NB4 (cell line): ENCODE data around the gene GNB2.

Experiments
- CTCF ChIP-seq: IDR thresholded peaks from one replicate; pipeline ENCODE4 v1.5.1; 2012; ENCODE audit warnings: low read depth, low read length
- POLR2A ChIP-seq: IDR thresholded peaks from 2 replicates; pipeline ENCODE4 v1.6.1; 2011; ENCODE audit warnings: mild to moderate bottlenecking; ENCODE audit not compliant: insufficient read length; ENCODE audit errors: extremely low read depth

GRCh38 chr7:100673942-100674410, 436 bp downstream of the GNB2 start:
- TF ChIP-seq CTCF, result no peak
- no peak for TF ChIP-seq POLR2A
